Measurements from ENCODE around the gene TMEM219. TPM values are rescaled to one million over a fixed set of nuclear protein-coding genes. Genes with fewer than 3 reads are reported as not detected.

Gene TMEM219
- total and polyA plus RNA-seq, 2 of the 8 experiments (the other 6 are each of a cell fraction or from before 2014, with no cell fraction given) = 60.2 to 116 TPM

DNA sequence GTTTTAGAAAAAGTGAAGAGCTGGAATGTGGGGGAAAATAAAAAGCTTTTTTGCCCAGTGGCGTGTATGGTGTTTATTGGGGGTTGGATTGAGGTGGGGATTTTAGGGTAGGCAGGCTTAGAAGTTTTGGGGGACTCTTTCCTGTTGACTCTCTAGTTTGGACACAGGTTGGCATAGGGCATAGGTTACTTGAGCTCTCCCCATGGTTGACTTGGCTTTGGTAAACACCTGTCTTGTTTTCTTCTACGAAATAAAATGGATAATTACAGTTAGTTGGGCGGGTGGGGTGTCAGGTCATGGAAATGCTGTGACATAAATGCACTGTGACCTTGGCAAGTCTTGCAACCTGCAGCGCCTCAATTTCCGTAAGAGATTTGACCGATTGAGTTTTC lies 11.1 kb downstream of the TMEM219 start:
- Histone ChIP-seq H4K8ac (ENCODE audit: extremely low read depth, insufficient read depth, low read length) (no peak overlapping the region), H3K56ac (replicated peaks; ENCODE audit: insufficient read length, low read depth, low read length) (no peak overlapping the region), H3K79me1 (ENCODE audit: low read depth, low read length) (peaks cover 18% of the 10 kb centered on the region), H3K27ac (ENCODE audit: low read depth, low read length) (no peak overlapping the region), H4K20me1 (replicated peaks in 1 of 2; ENCODE audit: control insufficient read depth in 1 of 2, insufficient read depth in 2 of 2, low read length in 2 of 2) (peaks cover 2 to 18% of the 10 kb centered on the region in 2 experiments), H3K9me3 (ENCODE audit: insufficient read depth in 2 of 2, low read depth in 1 of 2, low read length in 1 of 2) (peaks cover 11% of the 10 kb centered on the region in 2 experiments), H3K4ac (replicated peaks; ENCODE audit: insufficient read length, low read depth, low read length) (no peak overlapping the region), H3K4me2 (ENCODE audit: insufficient read depth in 1 of 2, low read depth in 2 of 2, low read length in 2 of 2) (no peak overlapping the region), H4K5ac (ENCODE audit: insufficient read length, low read depth, low read length) (no peak overlapping the region), H3K4me3 (ENCODE audit: extremely low read depth in 1 of 4, insufficient read depth in 2 of 4, low read depth in 3 of 4, low read length in 4 of 4) (no peak overlapping the region), H3K14ac (ENCODE audit: insufficient read length) (no peak overlapping the region), H3K27me3 (replicated peaks in 1 of 4; ENCODE audit: control insufficient read depth in 3 of 4, extremely low read depth in 1 of 4, insufficient read depth in 3 of 4, low read length in 3 of 4) (peaks cover 2 to 10% (median 9%) of the 10 kb centered on the region in 4 experiments), H3K18ac (ENCODE audit: extremely low read depth, low read length) (no peak overlapping the region), H2BK12ac (ENCODE audit: low read depth, low read length) (no peak overlapping the region), H3K23me2 (ENCODE audit: low read depth, low read length) (peaks cover 7% of the 10 kb centered on the region; the same call in 1 of the 2 replicates), H4K91ac (replicated peaks; ENCODE audit: insufficient read length, low read length) (no peak overlapping the region), H2AFZ (ENCODE audit: low read length) (0 out of 2 replicates have a peak overlapping the region, but pooled peaks have one; percentile 36), H2BK120ac (replicated peaks; ENCODE audit: low read depth, low read length) (no peak overlapping the region), H3K36me3 (ENCODE audit: control insufficient read depth in 2 of 4, insufficient read depth in 4 of 4, low read length in 3 of 4) (peaks cover 2 to 20% (median 9%) of the 10 kb centered on the region in 4 experiments; a peak in 6 of 8 replicates), H2AK5ac (ENCODE audit: low read depth, low read length) (no peak overlapping the region), H3K9ac (replicated peaks in 1 of 4; ENCODE audit: extremely low read depth in 1 of 4, low read depth in 3 of 4, low read length in 3 of 4) (no peak overlapping the region), H3K23ac (ENCODE audit: insufficient read length) (no peak overlapping the region), H2BK20ac (ENCODE audit: low read length) (no peak overlapping the region), H3K4me1 (replicated peaks in 1 of 4; ENCODE audit: control insufficient read depth in 3 of 4, insufficient read depth in 4 of 4, low read length in 3 of 4) (peaks cover 4 to 20% (median 7%) of the 10 kb centered on the region in 4 experiments), H2BK15ac (ENCODE audit: low read length) (no peak overlapping the region), H2BK5ac (ENCODE audit: low read depth, low read length) (no peak overlapping the region), H3K79me2 (ENCODE audit: control insufficient read depth in 1 of 2, insufficient read depth in 2 of 2, low read length in 2 of 2) (peaks cover 9 to 34% of the 10 kb centered on the region in 2 experiments)
- DNase-seq (ENCODE audit: low read depth in 1 of 2, low spot score in 2 of 2) (no peak), FAIRE-seq (no peak)
- ChIA-PET CTCF (ENCODE audit: partially characterized antibody) (interaction anchor here (0.6 to 3.7 kb wide), 10 partner anchors 12 to 251 kb away, joined by 3 to 12 read pairs (median 3); partner anchors contain the start of genes SEZ6L2, TLCD3B and TMEM219), POLR2A (ENCODE audit: partially characterized antibody) (interaction anchor here (0.6 to 3.4 kb wide), 18 partner anchors 8 to 1013 kb away, joined by 3 to 33 read pairs (median 4); partner anchors contain the start of genes ALDOA, HIRIP3, INO80E and PAGR1)
- TF ChIP-seq JUND (IDR thresholded peaks at IDR 0.05; ENCODE audit: low read length) = no peak
- peak; percentile 80 for TF ChIP-seq RNF2 (IDR thresholded peaks at IDR 0.05; ENCODE audit: borderline replicate concordance, low read depth, low read length, missing control alignments, poor library complexity, severe bottlenecking)
- 57% methylated on average over 6 of the region's 6 CpGs; no CpG with 5 or more reads in 1 of the 2 experiments for WGBS, 2 experiments (ENCODE audit: extremely low coverage in 1 of 2, insufficient coverage in 1 of 2, insufficient read length in 1 of 2, insufficient replicate concordance in 2 of 2, low coverage in 1 of 2, low lambda C conversion rate in 2 of 2, missing lambda C conversion rate in 1 of 2)

Data from H1 (cell line).